Activated T-cell treated with anti-CD3 and anti-CD28 coated beads for 48 hours (primary cell): Measurements from ENCODE around the gene CORO7.
A peak's percentile ranks its signal among the peaks of the same experiment; 100 is the strongest.

Experiments
- DNase-seq: peaks from one replicate; pipeline ENCODE4 v3.0.0-alpha.2; 2020; ENCODE audit warnings: low read depth

CORO7 gene

DNA sequence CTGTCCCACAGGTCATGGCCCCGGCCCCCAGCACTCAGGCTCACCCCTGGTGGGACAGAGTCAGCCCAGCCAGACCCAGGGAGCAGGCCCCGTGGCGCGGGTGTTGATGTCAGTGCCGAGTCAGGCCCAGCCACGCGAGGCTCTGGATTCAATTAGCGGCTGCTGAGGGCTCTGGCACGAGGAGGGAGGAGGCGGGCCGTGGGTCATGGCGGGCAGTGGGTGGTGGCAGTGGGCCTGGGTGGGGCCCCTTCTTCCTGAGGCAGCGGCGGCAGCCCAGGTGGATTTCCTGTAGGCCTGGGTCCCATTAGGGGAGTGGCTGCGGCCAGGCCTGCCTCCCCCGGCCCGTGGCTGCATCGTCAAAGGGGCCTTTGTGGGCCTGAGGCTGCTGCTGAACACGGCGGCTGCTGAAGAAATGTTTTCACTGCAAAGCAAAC, 31.9 kb downstream of the CORO7 start:
- no peak for DNase-seq

DNA sequence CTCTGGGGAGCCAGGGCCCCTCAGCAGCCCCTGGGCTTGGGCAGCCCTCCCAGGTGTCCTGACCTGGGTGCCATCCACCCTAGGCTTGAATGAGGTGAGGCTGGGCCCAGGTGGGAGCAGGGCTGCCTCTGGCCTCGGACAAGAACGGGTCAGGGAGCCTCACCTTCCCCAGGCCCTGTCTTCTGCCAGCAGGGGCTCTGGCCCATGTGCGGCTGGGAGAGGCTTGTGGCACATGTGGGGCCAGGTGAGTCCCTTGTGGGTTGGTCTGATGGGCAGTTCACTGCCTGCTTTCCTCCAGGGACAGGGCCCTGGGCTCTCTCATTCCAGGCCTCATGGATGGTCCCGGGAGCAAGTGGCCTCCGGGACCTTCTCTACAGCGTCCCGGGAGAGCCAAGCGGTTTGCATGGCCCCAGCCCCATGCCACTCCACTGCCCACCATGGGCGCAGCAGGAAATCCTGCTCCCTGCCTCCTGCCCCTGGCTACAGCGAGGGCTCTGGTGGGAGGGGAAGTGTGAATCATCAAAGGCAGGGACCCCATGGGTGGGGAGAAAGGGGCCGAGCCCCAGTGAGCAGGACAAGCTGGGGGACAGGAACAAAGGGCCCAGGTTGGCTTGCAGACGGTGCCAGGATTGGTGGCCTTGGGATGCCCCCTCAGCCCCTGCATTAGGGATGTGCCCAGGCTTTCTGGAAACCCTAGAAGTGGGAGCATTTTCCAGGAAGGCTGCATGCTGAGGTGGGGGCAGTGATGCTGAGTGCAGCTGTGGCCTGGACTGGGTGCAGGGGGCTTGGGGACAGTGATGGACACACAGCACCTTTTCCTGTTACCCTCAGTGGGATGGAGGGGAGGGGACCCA, 32.6 kb downstream of the CORO7 start:
- no peak for DNase-seq

DNA sequence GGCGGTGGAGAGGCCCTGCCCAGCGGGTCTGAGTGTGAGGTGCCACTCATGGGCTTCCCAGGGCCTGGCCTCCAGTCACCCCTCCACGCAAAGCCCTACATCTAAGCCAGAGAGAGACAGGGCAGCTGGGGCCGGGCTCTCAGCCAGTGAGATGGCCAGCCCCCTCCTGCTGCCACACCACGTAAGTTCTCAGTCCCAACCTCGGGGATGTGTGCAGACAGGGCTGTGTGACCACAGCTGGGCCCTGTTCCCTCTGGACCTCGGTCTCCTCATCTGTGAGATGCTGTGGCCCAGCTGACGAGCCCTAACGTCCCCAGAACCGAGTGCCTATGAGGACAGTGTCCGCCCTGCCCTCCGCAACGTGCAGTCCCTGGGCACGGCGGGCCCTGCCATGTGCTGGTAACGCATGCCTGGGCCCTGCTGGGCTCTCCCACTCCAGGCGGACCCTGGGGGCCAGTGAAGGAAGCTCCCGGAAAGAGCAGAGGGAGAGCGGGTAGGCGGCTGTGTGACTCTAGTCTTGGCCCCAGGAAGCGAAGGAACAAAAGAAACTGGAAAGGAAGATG, 33.5 kb downstream of the CORO7 start:
- DNase-seq: no peak

DNA sequence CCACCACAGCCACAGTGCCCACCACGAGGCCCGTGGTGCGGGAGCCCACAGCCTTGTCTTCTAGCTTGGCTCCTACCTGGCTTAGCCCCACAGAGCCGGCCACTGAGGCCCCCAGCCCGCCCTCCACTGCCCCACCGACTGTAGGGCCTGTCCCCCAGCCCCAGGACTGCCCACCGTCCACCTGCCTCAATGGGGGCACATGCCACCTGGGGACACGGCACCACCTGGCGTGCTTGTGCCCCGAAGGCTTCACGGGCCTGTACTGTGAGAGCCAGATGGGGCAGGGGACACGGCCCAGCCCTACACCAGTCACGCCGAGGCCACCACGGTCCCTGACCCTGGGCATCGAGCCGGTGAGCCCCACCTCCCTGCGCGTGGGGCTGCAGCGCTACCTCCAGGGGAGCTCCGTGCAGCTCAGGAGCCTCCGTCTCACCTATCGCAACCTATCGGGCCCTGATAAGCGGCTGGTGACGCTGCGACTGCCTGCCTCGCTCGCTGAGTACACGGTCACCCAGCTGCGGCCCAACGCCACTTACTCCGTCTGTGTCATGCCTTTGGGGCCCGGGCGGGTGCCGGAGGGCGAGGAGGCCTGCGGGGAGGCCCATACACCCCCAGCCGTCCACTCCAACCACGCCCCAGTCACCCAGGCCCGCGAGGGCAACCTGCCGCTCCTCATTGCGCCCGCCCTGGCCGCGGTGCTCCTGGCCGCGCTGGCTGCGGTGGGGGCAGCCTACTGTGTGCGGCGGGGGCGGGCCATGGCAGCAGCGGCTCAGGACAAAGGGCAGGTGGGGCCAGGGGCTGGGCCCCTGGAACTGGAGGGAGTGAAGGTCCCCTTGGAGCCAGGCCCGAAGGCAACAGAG, 34.2 kb downstream of the CORO7 start:
- no peak for DNase-seq

DNA sequence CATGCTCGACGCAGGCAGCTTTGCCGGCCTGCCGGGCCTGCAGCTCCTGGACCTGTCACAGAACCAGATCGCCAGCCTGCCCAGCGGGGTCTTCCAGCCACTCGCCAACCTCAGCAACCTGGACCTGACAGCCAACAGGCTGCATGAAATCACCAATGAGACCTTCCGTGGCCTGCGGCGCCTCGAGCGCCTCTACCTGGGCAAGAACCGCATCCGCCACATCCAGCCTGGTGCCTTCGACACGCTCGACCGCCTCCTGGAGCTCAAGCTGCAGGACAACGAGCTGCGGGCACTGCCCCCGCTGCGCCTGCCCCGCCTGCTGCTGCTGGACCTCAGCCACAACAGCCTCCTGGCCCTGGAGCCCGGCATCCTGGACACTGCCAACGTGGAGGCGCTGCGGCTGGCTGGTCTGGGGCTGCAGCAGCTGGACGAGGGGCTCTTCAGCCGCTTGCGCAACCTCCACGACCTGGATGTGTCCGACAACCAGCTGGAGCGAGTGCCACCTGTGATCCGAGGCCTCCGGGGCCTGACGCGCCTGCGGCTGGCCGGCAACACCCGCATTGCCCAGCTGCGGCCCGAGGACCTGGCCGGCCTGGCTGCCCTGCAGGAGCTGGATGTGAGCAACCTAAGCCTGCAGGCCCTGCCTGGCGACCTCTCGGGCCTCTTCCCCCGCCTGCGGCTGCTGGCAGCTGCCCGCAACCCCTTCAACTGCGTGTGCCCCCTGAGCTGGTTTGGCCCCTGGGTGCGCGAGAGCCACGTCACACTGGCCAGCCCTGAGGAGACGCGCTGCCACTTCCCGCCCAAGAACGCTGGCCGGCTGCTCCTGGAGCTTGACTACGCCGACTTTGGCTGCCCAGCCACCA, 35.1 kb downstream of the CORO7 start:
- DNase-seq: no peak

DNA sequence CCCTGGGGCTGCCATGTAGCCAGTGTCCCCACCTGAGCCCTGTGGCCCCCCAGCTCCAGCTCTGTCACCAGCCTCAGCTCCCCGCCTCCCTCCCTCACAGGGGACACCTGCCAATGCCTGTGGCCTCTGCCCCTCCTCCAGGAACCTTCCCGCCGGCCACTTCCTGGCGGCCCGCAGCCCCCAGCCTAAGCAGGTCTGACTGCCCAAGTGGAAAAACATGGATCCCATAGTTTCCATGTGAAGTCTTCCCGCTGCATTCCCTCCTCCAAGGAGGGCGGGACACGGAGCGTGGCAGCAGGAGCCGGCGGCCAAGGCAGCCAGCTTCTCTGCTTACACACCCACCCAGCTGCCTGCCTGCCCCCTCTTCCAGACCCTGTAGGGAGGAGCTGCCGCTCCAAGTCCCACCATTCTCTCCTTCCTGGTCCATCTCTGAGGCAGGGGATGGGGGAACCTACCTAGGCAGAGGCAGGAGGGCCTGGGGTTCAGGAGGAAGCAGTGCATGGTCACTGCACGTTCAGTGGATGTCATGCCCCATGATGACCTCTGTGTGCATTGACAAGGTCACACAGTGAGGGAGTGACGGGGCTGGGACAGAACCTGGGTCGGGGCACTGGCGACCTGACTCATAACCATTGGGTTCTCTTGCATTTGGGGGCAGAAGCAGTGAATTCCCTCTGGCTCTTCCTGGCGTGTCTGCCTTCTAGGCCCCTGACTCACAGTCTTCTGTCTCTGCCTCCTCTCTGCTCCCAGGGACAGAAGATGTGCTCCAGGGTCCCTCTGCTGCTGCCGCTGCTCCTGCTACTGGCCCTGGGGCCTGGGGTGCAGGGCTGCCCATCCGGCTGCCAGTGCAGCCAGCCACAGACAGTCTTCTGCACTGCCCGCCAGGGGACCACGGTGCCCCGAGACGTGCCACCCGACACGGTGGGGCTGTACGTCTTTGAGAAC, 36.0 kb downstream of the CORO7 start:
- no peak for DNase-seq

DNA sequence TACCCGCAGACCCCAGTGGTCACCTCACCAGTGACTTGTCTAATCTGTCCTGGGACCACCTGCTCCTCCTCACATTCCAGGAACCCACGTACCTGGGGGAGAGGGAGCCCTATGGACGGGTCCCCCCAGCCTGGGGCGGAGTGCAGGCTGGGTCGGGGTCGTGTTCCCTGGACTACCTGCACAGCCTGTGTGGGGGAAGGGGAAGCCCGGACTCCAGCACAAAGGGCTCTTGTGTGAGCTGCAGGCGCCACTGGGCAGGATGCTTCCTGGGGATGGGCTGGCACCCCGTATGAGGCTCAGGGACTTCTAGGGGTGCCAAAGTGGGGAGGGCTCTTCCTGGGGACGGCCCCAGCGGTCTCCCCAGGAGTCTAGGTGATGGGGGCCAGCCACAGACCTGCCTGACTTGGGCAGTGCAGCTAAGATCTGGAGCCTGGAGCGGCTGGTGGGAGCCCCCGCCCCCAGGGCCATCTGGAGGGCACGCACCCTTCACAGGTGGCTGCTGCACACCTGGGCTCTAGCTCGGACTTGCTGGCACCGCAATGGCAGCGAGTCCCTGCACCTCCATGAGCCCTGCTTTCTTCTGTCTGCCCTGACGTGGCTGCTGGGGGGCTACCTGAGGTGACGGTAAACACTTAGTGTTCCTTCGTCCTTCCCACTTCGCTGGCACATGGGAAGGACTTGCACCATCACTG, 37.3 kb downstream of the CORO7 start:
- DNase-seq: no peak

DNA sequence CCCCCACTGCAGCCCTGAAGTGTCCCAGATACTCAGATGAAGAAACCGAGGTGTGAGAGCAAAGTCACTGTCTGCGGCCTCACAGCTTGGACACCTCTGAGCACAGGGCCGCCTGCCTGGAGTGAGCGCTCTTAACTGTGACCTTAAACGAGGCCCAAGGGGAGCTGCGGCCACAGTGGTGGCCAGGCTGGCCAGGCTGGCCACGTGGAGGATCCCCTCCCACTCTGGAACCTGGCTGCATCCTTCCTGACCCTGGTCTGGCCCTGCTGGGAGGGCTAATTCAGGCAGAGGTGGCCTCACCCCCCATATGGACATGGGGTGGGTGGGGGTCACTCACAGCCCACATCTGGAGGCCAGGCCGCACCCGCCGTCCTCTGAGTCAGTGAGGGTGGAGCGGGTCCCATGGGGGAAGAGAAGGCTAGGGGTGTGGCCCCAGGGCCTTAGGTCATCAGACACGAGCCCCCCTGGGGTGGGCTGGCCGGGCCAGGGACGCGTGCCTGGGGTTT, 38.2 kb downstream of the CORO7 start:
- DNase-seq: no peak

DNA sequence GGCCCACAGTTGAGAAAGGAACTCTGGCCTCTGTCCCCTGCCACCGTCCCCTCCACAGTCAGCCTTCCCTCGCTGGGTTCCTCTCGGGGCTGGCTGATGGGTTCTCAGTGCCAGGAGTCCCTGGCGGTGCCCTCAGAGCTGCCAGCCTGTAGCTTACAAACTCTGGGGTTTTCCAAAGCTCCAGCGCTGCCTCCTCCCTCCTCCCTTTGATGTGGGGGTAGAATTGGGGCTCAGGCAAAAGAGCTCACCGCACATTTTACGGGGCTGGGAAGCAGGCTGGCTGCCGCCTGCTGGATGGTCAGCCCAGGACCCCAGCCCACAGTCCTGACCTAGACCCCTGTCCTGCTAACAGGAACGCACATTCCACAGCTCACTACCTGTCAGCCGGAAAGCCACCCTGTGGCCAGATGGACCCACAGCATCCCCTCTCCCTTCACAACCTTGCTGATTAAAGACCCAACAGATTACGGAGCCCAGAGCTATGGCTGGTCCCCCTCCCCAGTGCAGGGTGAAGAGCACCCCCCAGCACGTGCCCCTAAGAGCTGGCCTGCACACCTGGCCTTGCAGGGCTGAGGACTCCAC, 38.7 kb downstream of the CORO7 start:
- no peak for DNase-seq

DNA sequence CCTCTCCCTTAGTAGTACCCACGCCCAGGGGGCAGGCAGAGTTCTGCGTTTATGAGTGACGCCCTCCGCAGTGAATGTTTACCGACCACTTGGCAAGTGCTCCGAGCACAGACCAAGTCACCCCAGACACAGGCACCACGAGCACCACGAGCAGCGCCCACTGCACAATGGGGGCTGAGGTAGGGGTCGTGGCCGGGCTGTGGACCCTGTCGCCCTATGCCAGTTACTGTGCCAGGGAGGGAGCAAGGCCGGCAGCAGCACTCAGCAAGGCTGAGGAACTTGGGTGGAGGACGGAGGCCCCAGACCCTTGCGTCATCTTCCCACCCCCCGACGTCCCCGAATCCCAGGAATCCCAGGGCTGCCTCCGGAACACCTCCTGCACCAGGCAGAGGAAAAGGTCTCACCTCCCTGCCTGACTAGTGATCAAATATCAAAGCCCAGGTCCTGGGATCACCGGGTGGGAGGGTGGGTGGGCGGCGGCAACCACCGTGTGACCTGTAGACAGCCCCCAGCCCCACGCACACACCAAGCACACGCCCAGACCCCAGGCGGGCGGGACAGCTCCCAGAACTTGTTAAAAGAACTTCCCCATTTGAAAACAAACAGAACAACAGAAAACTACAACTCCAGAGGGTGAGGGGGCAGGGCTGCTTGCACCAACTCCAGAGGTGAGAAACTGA, 39.4 kb downstream of the CORO7 start:
- DNase-seq: no peak

DNA sequence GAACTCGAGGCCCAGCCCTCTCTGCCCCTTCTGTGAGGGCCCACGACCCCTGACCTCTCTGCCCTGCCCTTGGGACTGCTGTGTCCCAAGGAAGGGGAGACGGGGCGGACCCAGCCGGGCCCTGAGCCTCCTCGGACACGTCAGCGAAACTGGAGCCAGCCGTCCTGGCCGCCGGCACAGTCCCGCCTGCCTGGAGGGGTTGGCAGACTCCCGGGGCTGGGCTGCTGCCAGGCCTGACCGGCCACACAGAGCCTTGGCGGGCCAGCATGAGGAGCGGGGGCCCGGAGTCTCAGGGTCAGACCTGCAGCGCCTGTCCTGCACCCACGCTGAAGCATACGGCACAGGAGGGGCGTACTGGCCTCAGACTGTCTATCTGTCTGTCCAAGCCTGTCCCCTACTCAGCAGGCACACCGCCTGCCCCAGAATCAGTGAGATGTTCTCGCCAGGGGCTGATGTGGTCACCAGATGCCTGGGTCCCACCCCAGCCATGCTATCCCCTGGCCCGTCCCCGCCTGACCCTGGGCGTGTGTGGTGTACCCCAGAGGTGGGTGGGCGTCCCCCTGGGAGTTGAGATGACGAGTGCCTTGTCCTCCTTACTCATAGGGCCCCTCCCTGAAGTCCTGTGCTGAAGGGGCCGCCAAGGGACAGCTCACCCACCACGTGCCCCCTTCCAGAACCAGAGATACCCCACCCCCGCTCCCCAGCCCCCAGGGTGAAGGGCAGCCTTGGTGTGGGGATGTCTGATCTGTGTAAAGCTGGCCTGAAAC, 40.1 kb downstream of the CORO7 start:
- no peak for DNase-seq

DNA sequence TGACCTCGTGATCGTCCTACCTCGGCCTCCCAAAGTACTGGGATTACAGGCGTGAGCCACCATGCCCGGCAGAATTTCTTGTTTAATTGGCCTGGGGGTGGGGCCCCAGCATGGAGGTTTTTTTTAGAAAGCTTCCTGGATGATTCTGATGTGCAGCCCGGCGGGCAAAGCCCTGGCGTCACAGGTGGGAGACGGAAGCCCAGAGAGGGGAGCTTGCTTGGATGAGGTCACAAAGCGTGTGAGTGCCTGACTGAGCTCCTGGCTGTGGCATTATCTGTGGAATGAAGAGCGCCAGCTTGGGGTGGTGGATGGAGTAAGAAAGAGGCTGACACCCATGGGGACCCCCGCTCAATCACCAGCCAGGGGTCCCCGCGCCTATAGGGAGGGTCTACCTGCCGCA, 40.7 kb downstream of the CORO7 start:
- DNase-seq: no peak

DNA sequence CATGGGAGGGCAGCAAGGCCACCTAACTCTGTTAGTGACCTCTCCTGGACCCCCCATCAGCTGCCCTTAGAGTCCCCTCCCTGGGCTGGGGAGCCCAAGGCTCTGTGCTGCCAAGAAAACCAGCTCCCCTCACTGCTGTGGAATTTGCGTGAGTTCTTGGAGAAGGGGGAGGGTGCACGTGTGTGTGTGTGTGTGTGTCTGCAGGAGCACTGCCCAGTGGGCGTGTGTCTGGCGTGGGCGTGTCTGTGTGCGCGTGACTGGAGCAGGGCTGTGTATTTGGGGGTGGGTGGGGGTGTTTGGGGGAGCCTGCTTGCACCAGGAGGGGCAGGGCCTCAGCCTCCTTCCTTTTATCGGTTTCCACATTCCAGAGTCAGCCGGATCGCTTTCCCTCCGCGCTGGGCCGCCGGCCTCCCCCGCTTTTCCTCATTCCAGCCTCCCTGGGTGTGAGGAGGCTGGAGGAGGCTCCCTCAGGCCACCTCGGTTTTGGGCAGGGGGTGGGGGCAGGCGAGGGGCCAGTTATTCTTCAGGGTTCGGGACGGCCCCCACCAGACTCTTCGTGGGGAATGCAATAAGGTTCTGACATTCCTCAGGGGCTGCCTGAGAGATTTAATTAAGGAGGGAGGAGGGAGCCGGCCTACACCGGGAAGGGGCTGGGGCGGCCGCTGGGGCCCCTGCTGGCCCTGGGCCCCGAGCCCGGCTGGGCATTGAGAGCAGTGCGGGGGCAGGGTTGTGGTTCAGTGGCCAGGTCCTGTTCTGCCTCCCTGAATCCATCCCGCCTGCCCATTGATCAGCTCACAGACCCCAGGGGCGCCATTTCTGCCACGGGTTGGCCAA, 42.3 kb downstream of the CORO7 start:
- no peak for DNase-seq

DNA sequence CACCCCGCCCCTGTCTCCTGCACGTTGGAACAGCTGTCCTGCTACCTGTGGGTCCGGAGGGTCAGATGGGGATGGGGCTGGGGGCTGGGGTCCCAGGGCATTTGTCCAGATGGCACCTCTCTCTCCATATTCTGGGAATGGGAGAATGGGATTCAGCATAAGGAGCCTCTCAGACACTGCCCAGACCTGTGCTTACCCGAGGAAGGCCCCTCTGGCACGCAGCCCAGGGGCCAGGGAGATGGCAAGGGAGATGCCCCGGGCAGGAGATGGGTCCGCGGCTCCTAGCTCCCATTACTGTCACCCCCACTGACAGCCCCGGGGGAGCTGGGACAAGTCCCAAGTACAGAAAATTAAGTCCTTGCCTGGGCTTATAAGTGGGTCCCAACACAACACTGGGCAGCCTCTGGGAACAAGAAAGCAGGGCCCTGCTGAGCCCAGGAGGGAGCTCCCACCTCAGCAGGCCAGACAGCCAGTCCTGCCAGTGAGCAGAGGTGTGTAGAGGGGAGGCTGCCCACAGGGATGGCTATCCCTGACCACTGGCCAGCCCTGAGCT, 43.0 kb downstream of the CORO7 start:
- DNase-seq: no peak

DNA sequence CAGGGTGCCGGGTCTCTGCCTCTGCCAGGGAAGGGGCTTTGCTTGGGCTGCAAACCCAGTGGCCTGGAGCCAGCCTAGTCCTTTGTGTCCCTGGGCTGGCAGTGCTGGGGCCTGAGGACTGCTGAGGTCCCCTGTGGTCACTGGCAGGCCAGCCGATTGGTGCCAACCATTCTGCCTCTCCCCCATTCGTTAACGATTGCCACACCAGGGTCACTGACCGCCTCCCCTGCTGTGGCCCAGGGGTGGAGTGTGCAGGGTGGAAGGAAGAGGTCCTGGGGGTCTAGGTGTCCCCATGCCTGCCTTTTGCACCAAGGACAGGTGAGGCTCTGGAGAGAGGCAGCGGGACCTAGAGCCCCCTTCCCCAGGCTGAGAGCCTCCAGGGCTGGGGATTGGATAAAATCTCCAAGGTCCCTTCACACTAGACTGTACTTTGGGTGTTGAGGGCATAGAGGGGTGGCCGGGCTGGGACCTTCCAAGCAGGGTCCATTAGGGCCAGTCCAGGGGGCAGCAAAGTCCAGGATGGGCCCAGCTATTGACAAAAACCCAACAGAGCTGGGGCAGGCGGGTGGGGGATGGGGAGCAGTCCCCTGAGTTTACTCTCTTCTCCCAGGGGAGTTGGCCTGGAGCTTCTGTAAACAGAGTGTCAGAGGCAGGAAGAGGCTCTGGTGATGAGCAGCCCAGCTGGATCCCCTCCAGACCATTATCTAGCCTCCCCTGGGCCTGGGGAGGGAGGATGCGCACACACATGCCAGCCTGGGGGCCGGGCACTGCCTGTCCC, 43.6 kb downstream of the CORO7 start:
- DNase-seq: no peak

DNA sequence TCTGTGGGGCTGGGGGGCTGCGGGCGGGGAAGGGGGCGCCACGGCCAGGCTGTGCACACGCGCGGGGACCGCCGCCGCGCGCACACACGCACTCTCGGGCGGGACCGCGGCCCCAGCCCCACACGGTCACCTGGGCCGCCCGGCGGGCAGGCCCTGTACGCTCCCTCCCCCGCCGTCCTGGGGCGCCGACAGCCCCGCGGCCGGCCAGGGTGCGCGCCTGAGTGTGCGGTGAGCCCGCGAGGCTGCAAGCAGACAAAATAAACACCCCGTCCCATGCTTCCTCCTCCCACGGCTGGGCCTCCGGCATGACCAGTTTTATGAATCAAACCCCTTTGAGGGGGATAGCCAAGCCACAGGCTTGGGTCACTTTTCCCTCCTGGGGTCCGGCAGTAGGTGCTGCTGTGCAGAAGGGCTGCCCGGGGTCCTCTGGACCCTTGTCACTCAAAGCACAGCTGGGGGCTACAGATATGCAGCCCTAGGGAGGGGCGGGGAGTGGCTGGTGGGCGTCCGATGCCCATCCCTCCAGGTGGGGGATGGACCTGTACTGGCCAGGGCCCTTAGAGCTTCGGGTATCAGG, 44.3 kb downstream of the CORO7 start:
- peak; percentile 23 for DNase-seq
